C4-2B (cell line): ENCODE results near the gene UNK.

Experiments used
- CTCF ChIP-seq: fragments of 450-650 bp; conservative IDR thresholded peaks from 2 replicates; pipeline ENCODE4 v1.5.1; 2017; ENCODE audit warnings: mild to moderate bottlenecking
- ZFX ChIP-seq: fragments of 450-650 bp; IDR thresholded peaks from 2 replicates; pipeline ENCODE4 v1.6.1; 2017

- TF ChIP-seq CTCF (no peak), ZFX (no peak)
Measured at GRCh38 chr17:75819116-75819515, 34.5 kb downstream of the UNK start.
